WTC11 (cell line): ENCODE measurements around the gene PRSS1. TPM values are rescaled to one million over a fixed set of nuclear protein-coding genes. Genes with fewer than 3 reads are reported as not detected.

ENCODE experiments used
- ATAC-seq: fragments of 200-7000 bp; cut with Tn5 transposase; 2 replicates; pipeline ENCODE4 v1.10.0; 2021; ENCODE audit warnings: mild to moderate bottlenecking, moderate library complexity
- CTCF ChIA-PET: fragments of 300-600 bp; sonication (Branson Sonifier 250); formaldehyde crosslinking; loops from one replicate; lab custom pipeline; 2021; ENCODE audit warnings: antibody characterized with exemption; lab: Charles Lee
- POLR2A ChIA-PET: fragments of 350-600 bp; sonication (Branson Sonifier 250); formaldehyde crosslinking; loops from one replicate; lab custom pipeline; 2021; ENCODE audit warnings: antibody characterized with exemption; lab: Charles Lee
- DNase-seq: peaks from one replicate; pipeline ENCODE4 v3.0.0; 2021; ENCODE audit warnings: low spot score
- H3K27ac Mint-ChIP-seq: 2 replicates; pipeline ENCODE4 v1.8.0; 2021; ENCODE audit warnings: mixed read lengths
- H3K27me3 Mint-ChIP-seq: 2 replicates; pipeline ENCODE4 v1.8.0; 2021; ENCODE audit warnings: low read depth, mild to moderate bottlenecking, moderate library complexity, mixed read lengths
- H3K36me3 Mint-ChIP-seq: 2 replicates; pipeline ENCODE4 v1.8.0; 2021; ENCODE audit warnings: mixed read lengths
- H3K4me1 Mint-ChIP-seq: 2 replicates; pipeline ENCODE4 v1.8.0; 2022; ENCODE audit warnings: mixed read lengths
- H3K4me3 Mint-ChIP-seq: 2 replicates; pipeline ENCODE4 v1.8.0; 2021; ENCODE audit warnings: mild to moderate bottlenecking, moderate library complexity, mixed read lengths
- H3K9me3 Mint-ChIP-seq: 2 replicates; pipeline ENCODE4 v1.8.0; 2021; ENCODE audit warnings: mixed read lengths
- AFF4 ChIP-seq: sonication (generic); formaldehyde crosslinking; IDR thresholded peaks from 2 replicates; pipeline ENCODE4 v1.8.1; 2023; ENCODE audit warnings: mild to moderate bottlenecking, missing genetic modification reagents, borderline replicate concordance
- ATF1 ChIP-seq: sonication (generic); formaldehyde crosslinking; IDR thresholded peaks from 2 replicates; pipeline ENCODE4 v1.8.1; 2023; ENCODE audit warnings: mild to moderate bottlenecking, moderate library complexity, missing genetic modification reagents
- EMX1 ChIP-seq: fragments of 250-450 bp; sonication (Bioruptor Pico); IDR thresholded peaks from 2 replicates; pipeline ENCODE4 v1.8.0; 2021; ENCODE audit warnings: mild to moderate bottlenecking
- ESRRA ChIP-seq: sonication (generic); formaldehyde crosslinking; IDR thresholded peaks from 2 replicates; pipeline ENCODE4 v1.8.1; 2022; ENCODE audit warnings: mild to moderate bottlenecking, missing genetic modification reagents, borderline replicate concordance
- NFYB ChIP-seq: sonication (generic); formaldehyde crosslinking; conservative IDR thresholded peaks from 2 replicates; pipeline ENCODE4 v1.8.0; 2022; ENCODE audit warnings: low read depth, missing genetic modification reagents
- NR3C1 ChIP-seq: sonication (generic); formaldehyde crosslinking; conservative IDR thresholded peaks from 2 replicates; pipeline ENCODE4 v1.8.1; 2023; ENCODE audit warnings: low read depth, mild to moderate bottlenecking, missing genetic modification reagents
- RELA ChIP-seq: sonication (generic); formaldehyde crosslinking; IDR thresholded peaks from 2 replicates; pipeline ENCODE4 v1.8.1; 2022; ENCODE audit warnings: missing genetic modification reagents, mild to moderate bottlenecking, borderline replicate concordance
- USF2 ChIP-seq: sonication (generic); formaldehyde crosslinking; IDR thresholded peaks from 2 replicates; pipeline ENCODE4 v1.8.1; 2023; ENCODE audit warnings: mild to moderate bottlenecking, missing genetic modification reagents, moderate library complexity
- ZBTB43 ChIP-seq: sonication (generic); formaldehyde crosslinking; IDR thresholded peaks from 2 replicates; pipeline ENCODE4 v1.8.1; 2023; ENCODE audit warnings: mild to moderate bottlenecking, missing genetic modification reagents
- ZNF138 ChIP-seq: sonication (generic); formaldehyde crosslinking; conservative IDR thresholded peaks from 2 replicates; pipeline ENCODE4 v1.8.1; 2022; ENCODE audit warnings: mild to moderate bottlenecking, moderate library complexity, missing genetic modification reagents
- ZNF532 ChIP-seq: fragments of 250-450 bp; sonication (Bioruptor Pico); IDR thresholded peaks from 2 replicates; pipeline ENCODE4 v1.9.0; 2021; ENCODE audit warnings: mild to moderate bottlenecking, borderline replicate concordance
- total RNA-seq: library from RNA; stranded (reverse); gene quantifications from 3 replicates; pipeline ENCODE4 v1.2.3, GENCODE V29; 2021
- TF ChIP-seq, protein P1 (sequence below): sonication (generic); formaldehyde crosslinking; IDR thresholded peaks from 2 replicates; pipeline ENCODE4 v1.8.1; 2022; ENCODE audit warnings: low read depth, mild to moderate bottlenecking, moderate library complexity, missing genetic modification reagents, borderline replicate concordance
- TF ChIP-seq, protein P2 (sequence below): fragments of 250-450 bp; sonication (Bioruptor Pico); IDR thresholded peaks from 2 replicates; pipeline ENCODE4 v1.8.0; 2021; ENCODE audit warnings: mild to moderate bottlenecking

PRSS1 gene
- total RNA-seq, 1 experiment from 2014 or later: 11.1 TPM

DNA sequence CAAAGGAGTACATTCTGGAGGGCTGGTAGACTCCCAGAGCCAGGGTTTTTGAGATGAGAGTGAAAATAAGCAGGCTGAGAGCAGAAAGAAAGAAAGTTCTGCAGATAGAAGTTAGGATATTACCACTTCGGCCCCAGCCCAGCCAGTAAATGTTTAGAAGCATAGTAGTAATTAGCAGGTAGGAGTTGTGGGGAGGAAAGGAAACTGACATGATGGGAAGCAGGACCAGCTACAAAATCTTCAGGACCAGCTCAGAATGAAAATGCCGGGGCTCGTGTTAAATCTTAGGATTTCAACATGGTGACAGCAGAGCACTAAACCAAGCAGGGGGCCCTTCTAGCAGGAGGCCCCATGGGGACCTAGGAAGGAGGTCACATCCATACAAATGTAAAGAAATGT lies 50.2 kb downstream of the PRSS1 start:
- H3K27ac Mint-ChIP-seq: no peak overlapping the region
- no peaks in the 10 kb centered on the region for H3K9me3 Mint-ChIP-seq
- H3K27me3 Mint-ChIP-seq: peaks cover 73% of the 10 kb centered on the region
- TF ChIP-seq NR3C1 (CRISPR knock-in tag) (no peak), ZNF532 (CRISPR knock-in tag) (no peak), USF2 (no peak), ESRRA (CRISPR knock-in tag) (no peak), ZNF138 (CRISPR knock-in tag) (no peak), RELA (CRISPR knock-in tag) (no peak), AFF4 (CRISPR knock-in tag) (no peak), ZBTB43 (no peak), EMX1 (CRISPR knock-in tag) (no peak), NFYB (CRISPR knock-in tag) (no peak), ATF1 (CRISPR knock-in tag) (no peak)
- TF ChIP-seq, protein P1, sequence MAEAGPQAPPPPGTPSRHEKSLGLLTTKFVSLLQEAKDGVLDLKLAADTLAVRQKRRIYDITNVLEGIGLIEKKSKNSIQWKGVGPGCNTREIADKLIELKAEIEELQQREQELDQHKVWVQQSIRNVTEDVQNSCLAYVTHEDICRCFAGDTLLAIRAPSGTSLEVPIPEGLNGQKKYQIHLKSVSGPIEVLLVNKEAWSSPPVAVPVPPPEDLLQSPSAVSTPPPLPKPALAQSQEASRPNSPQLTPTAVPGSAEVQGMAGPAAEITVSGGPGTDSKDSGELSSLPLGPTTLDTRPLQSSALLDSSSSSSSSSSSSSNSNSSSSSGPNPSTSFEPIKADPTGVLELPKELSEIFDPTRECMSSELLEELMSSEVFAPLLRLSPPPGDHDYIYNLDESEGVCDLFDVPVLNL: no peak
- TF ChIP-seq, protein P2, sequence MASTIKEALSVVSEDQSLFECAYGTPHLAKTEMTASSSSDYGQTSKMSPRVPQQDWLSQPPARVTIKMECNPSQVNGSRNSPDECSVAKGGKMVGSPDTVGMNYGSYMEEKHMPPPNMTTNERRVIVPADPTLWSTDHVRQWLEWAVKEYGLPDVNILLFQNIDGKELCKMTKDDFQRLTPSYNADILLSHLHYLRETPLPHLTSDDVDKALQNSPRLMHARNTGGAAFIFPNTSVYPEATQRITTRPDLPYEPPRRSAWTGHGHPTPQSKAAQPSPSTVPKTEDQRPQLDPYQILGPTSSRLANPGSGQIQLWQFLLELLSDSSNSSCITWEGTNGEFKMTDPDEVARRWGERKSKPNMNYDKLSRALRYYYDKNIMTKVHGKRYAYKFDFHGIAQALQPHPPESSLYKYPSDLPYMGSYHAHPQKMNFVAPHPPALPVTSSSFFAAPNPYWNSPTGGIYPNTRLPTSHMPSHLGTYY (CRISPR knock-in tag): no peak
- peaks cover 51% of the 10 kb centered on the region for H3K4me1 Mint-ChIP-seq
- CTCF ChIA-PET: interaction anchor here (0.9 to 1.8 kb wide), 3 partner anchors 9 to 36 kb away, joined by 3 to 6 read pairs (median 3); no protein-coding TSS in a partner anchor
- H3K36me3 Mint-ChIP-seq: peaks cover 7% of the 10 kb centered on the region
- no peak for DNase-seq
- no peak overlapping the region for H3K4me3 Mint-ChIP-seq
- no peak for ATAC-seq
- POLR2A ChIA-PET: interaction anchor here (1.4 kb wide), 1 partner anchor 9 kb away, joined by 5 read pairs; no protein-coding TSS in a partner anchor
